Measurements from ENCODE around the gene PSAP.

- no peak for TF ChIP-seq CTCF (IDR thresholded peaks at IDR 0.05)
- TF ChIP-seq EZH2 (IDR thresholded peaks at IDR 0.05) = no peak
- TF ChIP-seq EZH2phosphoT487 (IDR thresholded peaks at IDR 0.05) = no peak
Observed at GRCh38 chr10:71850021-71850742, 869 bp downstream of the PSAP start.
